ENCODE results near the gene ZGRF1.

- TF ChIP-seq CTCF (IDR thresholded peaks at IDR 0.05) (no peak), POLR2AphosphoS5 (IDR thresholded peaks at IDR 0.05) (no peak), POLR2A (IDR thresholded peaks at IDR 0.05) (no peak)
Measured at GRCh38 chr4:112646632-112647537, 10.2 kb upstream of the ZGRF1 start.
